Fibroblast of villous mesenchyme (primary cell): ENCODE results near the gene FAM20A. TPM values are rescaled to one million over a fixed set of nuclear protein-coding genes. Genes with fewer than 3 reads are reported as not detected.
"Not testable (repeated sequence)": the region's sequence is repeated elsewhere in the genome, so short reads cannot be mapped to it uniquely, and the experiment has no call there.

Source experiments
- DNase-seq: peaks from one replicate; pipeline ENCODE4 v3.0.0-alpha.2; 2010; ENCODE audit warnings: low read depth
- H3K4me3 ChIP-seq: 2 replicates; pipeline ENCODE4 v1.5.1; 2011; ENCODE audit warnings: low read depth, mild to moderate bottlenecking, low read length
- total RNA-seq: library from RNA; depleted of rRNA; stranded (reverse); fragments of >200 nt; gene quantifications from 2 replicates; pipeline ENCODE4 v1.2.3, GENCODE V29; 2012
- TF ChIP-seq, protein P1 (sequence below): IDR thresholded peaks from 2 replicates; pipeline ENCODE4 v1.5.1; 2012; ENCODE audit warnings: low read depth, mild to moderate bottlenecking, low read length; ENCODE audit not compliant: insufficient read depth

Gene FAM20A
- total RNA-seq, 1 donor: 2.2 TPM

DNA sequence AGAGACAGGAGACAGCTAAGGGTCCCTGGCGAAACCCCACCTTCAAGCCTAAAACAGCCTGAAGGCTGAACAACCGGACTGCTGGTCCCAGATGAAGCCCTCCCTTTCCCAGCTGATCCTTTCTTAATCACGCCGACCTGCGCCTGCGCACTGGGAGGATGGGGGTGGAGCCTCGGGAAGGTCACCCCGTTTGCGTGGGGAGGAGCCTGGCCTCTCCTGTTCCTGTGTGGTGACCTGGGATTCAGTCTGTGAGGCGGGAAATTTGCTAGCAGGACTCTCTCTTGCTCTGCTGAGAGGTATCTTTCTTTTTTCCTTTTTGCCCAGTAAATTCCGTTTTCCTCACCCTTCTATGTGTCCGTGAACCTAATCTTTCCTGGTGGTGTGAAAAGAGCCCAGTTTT, 9.6 kb downstream of the FAM20A start:
- TF ChIP-seq, protein P1, sequence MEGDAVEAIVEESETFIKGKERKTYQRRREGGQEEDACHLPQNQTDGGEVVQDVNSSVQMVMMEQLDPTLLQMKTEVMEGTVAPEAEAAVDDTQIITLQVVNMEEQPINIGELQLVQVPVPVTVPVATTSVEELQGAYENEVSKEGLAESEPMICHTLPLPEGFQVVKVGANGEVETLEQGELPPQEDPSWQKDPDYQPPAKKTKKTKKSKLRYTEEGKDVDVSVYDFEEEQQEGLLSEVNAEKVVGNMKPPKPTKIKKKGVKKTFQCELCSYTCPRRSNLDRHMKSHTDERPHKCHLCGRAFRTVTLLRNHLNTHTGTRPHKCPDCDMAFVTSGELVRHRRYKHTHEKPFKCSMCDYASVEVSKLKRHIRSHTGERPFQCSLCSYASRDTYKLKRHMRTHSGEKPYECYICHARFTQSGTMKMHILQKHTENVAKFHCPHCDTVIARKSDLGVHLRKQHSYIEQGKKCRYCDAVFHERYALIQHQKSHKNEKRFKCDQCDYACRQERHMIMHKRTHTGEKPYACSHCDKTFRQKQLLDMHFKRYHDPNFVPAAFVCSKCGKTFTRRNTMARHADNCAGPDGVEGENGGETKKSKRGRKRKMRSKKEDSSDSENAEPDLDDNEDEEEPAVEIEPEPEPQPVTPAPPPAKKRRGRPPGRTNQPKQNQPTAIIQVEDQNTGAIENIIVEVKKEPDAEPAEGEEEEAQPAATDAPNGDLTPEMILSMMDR: no peak
- no peak overlapping the region for H3K4me3 ChIP-seq
- peak; percentile 43 for DNase-seq

DNA sequence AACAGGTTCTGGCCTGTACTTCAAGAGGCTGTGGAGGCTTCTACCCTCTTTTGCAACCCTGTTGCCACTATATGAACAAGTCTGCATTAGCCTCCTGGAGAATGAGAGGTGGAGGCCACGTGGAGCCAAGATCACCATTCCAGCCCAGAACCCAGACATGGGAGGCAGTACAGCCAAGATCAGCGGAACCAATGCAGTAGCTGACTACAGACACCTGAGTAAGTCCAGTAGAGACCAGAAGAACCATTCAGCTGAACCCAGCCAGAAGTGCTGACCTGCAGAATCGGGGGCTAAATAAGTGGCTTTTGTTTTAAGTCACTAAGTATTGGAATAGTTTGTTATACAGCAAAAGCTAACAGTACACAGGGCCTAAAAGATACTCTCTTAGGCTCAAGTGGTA, 12.1 kb downstream of the FAM20A start:
- DNase-seq: no peak
- H3K4me3 ChIP-seq: no peak overlapping the region
- TF ChIP-seq, protein P1: no peak

DNA sequence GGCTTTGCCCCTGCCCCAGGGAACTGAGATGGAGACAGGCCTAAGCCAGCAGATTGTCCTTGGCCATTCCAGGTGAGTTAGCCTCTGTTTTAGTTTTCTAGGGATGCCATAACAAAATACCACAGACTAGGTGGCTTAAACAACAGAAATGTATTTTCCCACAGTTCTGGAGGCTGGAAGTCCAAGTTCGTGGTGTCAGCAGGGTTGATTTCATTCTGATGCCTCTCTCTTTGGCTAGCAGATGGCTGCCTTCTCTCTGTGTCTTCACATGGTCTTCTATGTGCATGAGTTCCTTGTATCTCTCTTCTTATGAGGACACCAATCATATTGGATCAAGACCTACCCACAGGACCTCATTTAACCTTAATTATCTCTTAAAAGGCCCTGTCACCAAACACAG, 12.8 kb downstream of the FAM20A start:
- no peak for DNase-seq
- H3K4me3 ChIP-seq: no peak overlapping the region
- TF ChIP-seq, protein P1: no peak

DNA sequence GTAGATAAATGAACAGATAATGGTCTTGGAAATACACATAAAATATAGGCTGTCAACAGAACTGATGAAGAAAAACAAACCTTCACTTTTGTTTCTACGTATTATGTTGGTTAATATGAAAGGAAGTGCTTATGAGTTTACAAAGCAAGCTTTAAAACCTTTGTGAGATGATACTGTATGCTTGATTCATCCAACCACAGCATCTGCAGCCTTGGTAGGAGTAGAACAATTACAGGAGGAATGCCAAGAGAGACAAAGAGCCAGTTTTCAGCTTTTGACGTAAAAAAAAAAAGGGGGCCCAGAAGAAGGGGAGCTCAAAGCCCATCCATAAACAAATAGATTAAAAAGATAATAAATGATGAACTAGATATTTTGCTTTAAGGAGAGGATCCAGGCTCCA, 13.3 kb downstream of the FAM20A start:
- TF ChIP-seq, protein P1: no peak
- no peak overlapping the region for H3K4me3 ChIP-seq
- DNase-seq: no peak

DNA sequence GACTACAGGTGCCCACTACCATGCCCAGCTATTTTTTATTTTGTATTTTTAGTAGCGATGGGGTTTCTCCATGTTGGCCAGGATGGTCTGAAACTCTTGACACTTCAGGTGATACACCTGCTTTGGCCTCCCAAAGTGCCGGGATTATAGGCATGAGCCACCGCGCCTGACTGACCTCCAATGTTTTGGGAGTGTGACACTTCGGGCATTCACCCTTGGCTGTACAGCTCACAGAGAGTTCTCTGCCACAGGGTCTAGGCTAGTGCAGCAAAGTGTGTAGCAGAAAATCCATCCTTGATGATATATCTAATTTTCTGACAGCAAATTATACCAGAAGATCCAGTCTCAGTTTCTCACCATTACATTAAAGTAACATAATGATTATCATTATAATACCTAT, 14.1 kb downstream of the FAM20A start:
- DNase-seq: no peak
- no peak overlapping the region for H3K4me3 ChIP-seq
- TF ChIP-seq, protein P1: no peak

DNA sequence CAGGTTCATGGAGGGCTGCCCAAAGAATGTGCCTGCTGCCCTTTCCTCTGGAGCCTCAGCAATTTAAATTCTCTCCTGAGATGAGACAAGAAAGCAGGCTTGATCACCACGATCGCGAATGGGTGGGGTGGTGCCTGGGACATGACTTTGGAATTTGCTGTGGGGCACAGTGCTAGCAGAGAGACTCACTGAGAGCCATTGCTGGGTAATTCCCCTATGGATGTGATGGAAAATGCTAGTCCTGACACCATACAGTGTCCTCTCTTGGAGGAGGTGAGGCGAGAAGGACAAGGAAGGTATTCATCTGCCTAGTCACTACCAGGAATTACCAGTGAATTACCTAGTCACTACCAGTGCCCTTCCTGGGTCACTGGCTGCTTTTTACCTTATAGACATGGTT, 15.5 kb downstream of the FAM20A start:
- DNase-seq: no peak
- H3K4me3 ChIP-seq: no peak overlapping the region
- TF ChIP-seq, protein P1: no peak

DNA sequence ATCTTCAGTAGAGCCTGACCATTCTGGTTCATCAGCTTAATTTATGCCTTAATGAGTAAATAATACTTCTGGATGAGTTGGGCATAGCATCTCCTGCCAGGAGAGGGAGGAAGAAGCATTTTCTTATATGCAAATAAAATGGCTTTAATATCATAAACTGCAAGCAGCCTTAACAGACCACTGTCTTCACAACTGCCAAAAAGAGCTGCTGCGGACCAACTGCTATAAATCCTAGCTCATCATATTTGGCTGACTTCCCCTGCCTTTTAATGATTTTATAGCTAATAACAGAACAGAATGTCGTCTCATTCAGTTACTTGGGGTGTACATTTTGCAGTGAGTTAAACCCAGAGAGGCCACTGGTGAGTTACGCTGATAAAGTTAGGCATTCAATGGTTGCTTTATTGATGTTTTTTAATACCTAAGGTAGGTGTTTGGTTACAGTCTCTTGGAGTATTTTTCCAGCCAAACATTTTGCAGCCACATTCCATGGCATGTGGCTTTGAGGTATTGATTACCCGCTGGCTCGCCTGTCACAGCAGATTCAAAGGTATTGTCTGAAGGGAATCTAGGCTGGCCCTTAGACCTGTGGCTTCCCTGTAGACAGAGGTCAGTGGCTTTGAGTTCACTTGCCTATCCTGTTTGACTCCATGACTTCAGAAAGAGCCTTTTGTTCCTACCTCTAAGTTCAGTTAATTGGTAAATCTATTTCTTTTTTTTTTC, 16.4 kb downstream of the FAM20A start:
- H3K4me3 ChIP-seq: no peak overlapping the region
- TF ChIP-seq, protein P1: no peak
- no peak for DNase-seq

DNA sequence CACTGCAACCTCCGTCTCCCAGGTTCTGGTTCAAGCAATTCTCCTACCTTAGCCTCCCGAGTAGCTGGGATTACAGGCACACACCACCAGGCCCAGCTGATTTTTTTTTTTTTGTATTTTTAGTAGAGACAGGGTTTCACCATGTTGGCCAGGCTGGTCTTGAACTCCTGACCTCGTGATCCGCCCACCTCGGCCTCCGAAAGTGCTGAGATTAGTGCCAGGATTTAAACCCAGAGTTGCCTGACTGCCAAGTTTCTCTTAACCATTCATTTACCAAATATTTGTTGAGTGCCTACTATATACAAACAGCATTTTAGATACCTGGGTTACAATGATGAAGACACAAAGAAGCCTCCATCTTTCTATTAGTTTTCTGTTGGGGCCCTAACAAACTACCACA, 18.3 kb downstream of the FAM20A start:
- DNase-seq, H3K4me3 ChIP-seq: not testable (repeated sequence)
